GM12874 (cell line): ENCODE results near the gene MTSS2.

ENCODE experiments used
- CTCF ChIP-seq: IDR thresholded peaks from 2 replicates; pipeline ENCODE4 v1.5.1; 2011; ENCODE audit warnings: low read depth, mild to moderate bottlenecking, control low read depth, low read length, moderate library complexity; ENCODE audit not compliant: insufficient read depth

The MTSS2 gene

GRCh38 chr16:70720425-70721201 is 34.8 kb upstream of the MTSS2 start:
- no peak for TF ChIP-seq CTCF

- TF ChIP-seq CTCF: no peak
Measured at GRCh38 chr16:70717065-70717464, 31.2 kb upstream of the MTSS2 start.

- no peak for TF ChIP-seq CTCF
Measured at GRCh38 chr16:70715860-70716357, 30.1 kb upstream of the MTSS2 start.

GRCh38 chr16:70715055-70715858 is 29.4 kb upstream of the MTSS2 start:
- no peak for TF ChIP-seq CTCF

- no peak for TF ChIP-seq CTCF
Measured at GRCh38 chr16:70714581-70715054, 28.8 kb upstream of the MTSS2 start.

GRCh38 chr16:70713824-70714223 is 28.0 kb upstream of the MTSS2 start:
- TF ChIP-seq CTCF: no peak

GRCh38 chr16:70713342-70713741 is 27.5 kb upstream of the MTSS2 start:
- no peak for TF ChIP-seq CTCF
